Kidney (tissue), 14 donors: ENCODE results near the gene ESRRA. TPM values are rescaled to one million over a fixed set of nuclear protein-coding genes. Genes with fewer than 3 reads are reported as not detected.
A peak's percentile ranks its signal among the peaks of the same experiment; 100 is the strongest.

ENCODE experiments used
- DNase-seq, 5 donors: peaks; one replicate each; pipeline ENCODE4 v3.0.0-alpha.2; 2013 to 2020
- FAIRE-seq: peaks from 2 replicates; lab custom pipeline; 2012; peaks lifted over from hg19 to GRCh38; lab: Jason Lieb, UNC
- H3K27ac ChIP-seq, 2 donors: one replicate each; pipeline ENCODE4 v1.7.0; 2013; ENCODE audit warnings: low read depth in 2 of 2, low read length in 2 of 2, inconsistent platforms in 1 of 2
- H3K27me3 ChIP-seq: one replicate; pipeline ENCODE4 v1.7.1; 2013; ENCODE audit warnings: low read length, inconsistent platforms; ENCODE audit not compliant: control insufficient read depth, insufficient read depth
- H3K36me3 ChIP-seq, 3 donors: one replicate each; pipeline versions ENCODE4 v1.7.0 to v1.7.1; 2013; ENCODE audit warnings: low read length in 3 of 3, control low read depth in 1 of 3, inconsistent platforms in 1 of 3; ENCODE audit not compliant: insufficient read depth in 3 of 3, control insufficient read depth in 2 of 3
- H3K4me1 ChIP-seq, 3 donors: one replicate each; pipeline versions ENCODE4 v1.7.0 to v1.7.1; 2013; ENCODE audit warnings: low read length in 3 of 3, inconsistent platforms in 1 of 3, low read depth in 1 of 3; ENCODE audit not compliant: control insufficient read depth in 2 of 3, insufficient read depth in 2 of 3
- H3K4me3 ChIP-seq, 3 donors: one replicate each; pipeline versions ENCODE4 v1.7.0 to v1.8.1; 2013; ENCODE audit warnings: low read length in 3 of 3, control low read depth in 1 of 3, inconsistent platforms in 1 of 3
- H3K9ac ChIP-seq, 3 donors: one replicate each; pipeline versions ENCODE4 v1.7.0 to v1.7.1; 2013; ENCODE audit warnings: low read length in 3 of 3, control low read depth in 1 of 3, inconsistent platforms in 1 of 3
- H3K9me3 ChIP-seq, 3 donors: one replicate each; pipeline versions ENCODE4 v1.7.0 to v1.7.1; 2013; ENCODE audit warnings: low read length in 3 of 3, control low read depth in 1 of 3, inconsistent platforms in 1 of 3; ENCODE audit not compliant: control insufficient read depth in 2 of 3, insufficient read depth in 1 of 3
- intact Hi-C: fragments of 100-400 bp; cut with DNase I; formaldehyde crosslinking; loops from one replicate; pipeline ENCODE4 v1.11.1; 2022
- polyA plus RNA-seq: library from polyadenylated mRNA; stranded (reverse); fragments of 350-450 nt; fragmentation: Illumina TruSeq; extraction: RNeasy Lipid Tissue Mini Kit (QIAGEN cat#74804); gene quantifications from one replicate; pipeline ENCODE4 v1.2.3, GENCODE V29; 2014; ENCODE audit warnings: low read depth, low replicate concordance; ENCODE audit not compliant: insufficient read depth
- total RNA-seq: library from RNA; stranded (reverse); fragmentation: NEBNext Ultra II Directional; extraction: Animal tissue kit (Norgen Biotek cat#: 25700); gene quantifications from one replicate; pipeline ENCODE4 v1.2.1, GENCODE V29; 2021
- TF ChIP-seq, protein P1 (sequence below): IDR thresholded peaks from 3 replicates; pipeline ENCODE4 v1.5.1; 2012; ENCODE audit warnings: mild to moderate bottlenecking, moderate library complexity, borderline replicate concordance; ENCODE audit not compliant: insufficient read depth; ENCODE audit errors: extremely low read depth
- donor health status: control.
- donor health status: control.
- donor health status: control.
- donor health status: control.
- donor health status: control.
- donor health status: DM: yes; HTN: yes; CAD: no.
- donor health status: Normal renal cell carcinoma (clear cell type).

ESRRA gene
- total and polyA plus RNA-seq, 2 donors from 2014 or later, result 59.7 to 117 TPM

DNA sequence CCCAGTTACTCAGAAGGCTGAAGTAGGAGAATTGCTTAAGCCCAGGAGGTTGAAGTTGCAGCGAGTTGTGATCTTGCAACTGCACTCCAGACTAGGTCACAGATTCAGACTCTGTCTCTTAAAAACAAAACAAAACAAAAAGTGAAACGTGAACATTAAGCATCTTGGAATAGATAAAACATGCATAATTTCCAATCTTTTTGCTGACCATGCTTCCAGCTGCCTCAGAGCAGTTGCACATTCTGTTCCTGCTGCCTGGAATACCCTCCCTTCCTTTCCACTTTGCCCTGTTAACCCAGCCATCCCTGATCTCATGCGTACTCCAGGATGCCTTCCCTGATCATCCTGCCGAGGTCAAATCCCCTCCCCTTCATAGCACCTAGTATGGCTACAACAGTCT is 34.0 kb downstream of the ESRRA start:
- TF ChIP-seq, protein P1, sequence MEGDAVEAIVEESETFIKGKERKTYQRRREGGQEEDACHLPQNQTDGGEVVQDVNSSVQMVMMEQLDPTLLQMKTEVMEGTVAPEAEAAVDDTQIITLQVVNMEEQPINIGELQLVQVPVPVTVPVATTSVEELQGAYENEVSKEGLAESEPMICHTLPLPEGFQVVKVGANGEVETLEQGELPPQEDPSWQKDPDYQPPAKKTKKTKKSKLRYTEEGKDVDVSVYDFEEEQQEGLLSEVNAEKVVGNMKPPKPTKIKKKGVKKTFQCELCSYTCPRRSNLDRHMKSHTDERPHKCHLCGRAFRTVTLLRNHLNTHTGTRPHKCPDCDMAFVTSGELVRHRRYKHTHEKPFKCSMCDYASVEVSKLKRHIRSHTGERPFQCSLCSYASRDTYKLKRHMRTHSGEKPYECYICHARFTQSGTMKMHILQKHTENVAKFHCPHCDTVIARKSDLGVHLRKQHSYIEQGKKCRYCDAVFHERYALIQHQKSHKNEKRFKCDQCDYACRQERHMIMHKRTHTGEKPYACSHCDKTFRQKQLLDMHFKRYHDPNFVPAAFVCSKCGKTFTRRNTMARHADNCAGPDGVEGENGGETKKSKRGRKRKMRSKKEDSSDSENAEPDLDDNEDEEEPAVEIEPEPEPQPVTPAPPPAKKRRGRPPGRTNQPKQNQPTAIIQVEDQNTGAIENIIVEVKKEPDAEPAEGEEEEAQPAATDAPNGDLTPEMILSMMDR, result no peak
- DNase-seq (no peak), FAIRE-seq (no peak)
- H3K9me3 ChIP-seq, result no peaks in the 10 kb centered on the region
- H3K27ac ChIP-seq, result no peak overlapping the region
- H3K27me3 ChIP-seq, result no peaks in the 10 kb centered on the region
- H3K4me3 ChIP-seq, result no peak overlapping the region
- H3K9ac ChIP-seq, result no peak overlapping the region
- intact Hi-C loops, result no loop called here
- no peaks in the 10 kb centered on the region for H3K36me3 ChIP-seq
- H3K4me1 ChIP-seq, result peaks cover 0 to 5% (median 4%) of the 10 kb centered on the region in 3 donors

DNA sequence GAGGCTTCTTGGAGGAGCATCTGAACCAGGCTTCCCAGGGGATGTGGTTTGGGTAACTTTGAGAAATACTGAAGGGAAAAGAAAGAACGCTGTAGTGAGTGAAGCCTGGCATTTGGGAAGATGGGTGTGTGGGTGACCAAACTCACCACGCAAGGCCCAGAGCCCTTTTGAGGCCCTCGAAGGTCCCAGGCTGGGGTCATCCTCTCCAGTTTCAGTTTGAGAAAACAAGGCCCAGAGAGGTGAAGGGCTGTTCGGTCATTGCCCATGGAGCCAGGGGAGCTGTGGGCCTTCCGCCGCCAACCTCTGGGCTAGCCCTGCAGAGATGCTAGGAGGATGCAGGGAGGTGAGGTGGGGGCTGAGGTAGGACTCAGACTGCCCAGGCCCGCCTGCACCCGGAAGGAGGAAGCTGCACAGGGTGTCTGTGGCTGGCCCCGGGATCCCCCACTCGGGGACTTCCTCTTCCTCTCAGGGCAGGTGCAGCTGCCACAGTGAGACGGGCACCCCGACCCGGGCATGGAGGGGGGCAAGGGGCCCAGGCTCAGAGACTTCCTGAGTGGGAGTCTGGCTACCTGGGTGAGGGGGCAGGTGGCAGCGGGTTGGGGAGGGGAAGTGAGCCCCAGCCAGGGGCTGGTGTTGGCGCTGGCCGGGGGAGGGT is 34.6 kb downstream of the ESRRA start, which contains the start of gene CCDC88B:
TSS of gene CCDC88B (plus strand) at position 451 of the 655 bp plus-strand sequence. CDS start at position 514, 63 bp downstream.
- Histone ChIP-seq H3K27me3 (no peaks in the 10 kb centered on the region), H3K27ac (no peak within 1 kb of the TSS), H3K4me1 (peaks cover 0 to 5% (median 4%) of the 10 kb centered on the region in 3 donors), H3K36me3 (no peaks in the 10 kb centered on the region), H3K9ac (no peak within 1 kb of the TSS), H3K4me3 (no peak within 1 kb of the TSS), H3K9me3 (no peaks in the 10 kb centered on the region)
- intact Hi-C loops, result no loop called here
- DNase-seq (peak in 1 of 5 donors; percentile 90), FAIRE-seq (no peak)
- TF ChIP-seq, protein P1, result no peak

DNA sequence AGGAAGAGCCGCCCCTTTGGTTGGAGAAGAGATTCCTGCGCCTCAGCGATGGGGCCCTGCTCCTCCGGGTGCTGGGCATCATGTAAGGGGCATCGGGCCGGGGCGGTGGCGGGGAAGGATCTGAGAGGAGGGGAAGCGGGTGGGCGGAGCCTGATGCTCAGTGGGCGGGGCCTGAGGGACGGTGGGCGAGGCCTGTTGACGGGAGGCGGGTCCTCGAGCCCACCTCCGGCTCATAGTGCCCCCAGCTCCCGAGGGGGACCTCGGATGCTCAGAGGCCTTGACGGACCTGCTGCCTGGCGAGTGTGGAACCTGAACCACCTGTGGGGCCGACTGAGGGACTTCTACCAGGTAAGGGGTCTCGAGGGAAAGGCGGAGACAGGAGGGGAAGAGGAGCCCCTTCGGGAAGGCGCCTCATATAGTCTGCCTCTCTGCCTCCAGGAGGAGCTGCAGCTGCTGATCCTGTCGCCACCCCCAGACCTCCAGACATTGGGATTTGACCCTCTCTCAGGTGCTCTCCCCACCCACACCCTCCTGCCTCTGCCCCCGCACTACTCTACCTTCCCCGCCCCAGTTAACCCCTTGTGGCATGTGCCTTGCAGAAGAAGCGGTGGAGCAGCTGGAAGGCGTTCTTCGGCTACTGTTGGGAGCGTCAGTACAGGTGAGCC is 35.5 kb downstream of the ESRRA start:
- Histone ChIP-seq H3K4me3 (no peak overlapping the region), H3K27ac (no peak overlapping the region), H3K9me3 (no peaks in the 10 kb centered on the region), H3K4me1 (peaks cover 0 to 5% (median 4%) of the 10 kb centered on the region in 3 donors), H3K36me3 (no peaks in the 10 kb centered on the region), H3K27me3 (no peaks in the 10 kb centered on the region), H3K9ac (no peak overlapping the region)
- DNase-seq (peak in 3 of 5 donors; percentile 49 to 85 (median 84)), FAIRE-seq (no peak)
- intact Hi-C loops, result no loop called here
- TF ChIP-seq, protein P1, result no peak
